ENCODE measurements around the gene CD19. TPM values are rescaled to one million over a fixed set of nuclear protein-coding genes. Genes with fewer than 3 reads are reported as not detected.

Gene CD19
- total RNA-seq, 1 experiment from 2014 or later, result not detected

DNA sequence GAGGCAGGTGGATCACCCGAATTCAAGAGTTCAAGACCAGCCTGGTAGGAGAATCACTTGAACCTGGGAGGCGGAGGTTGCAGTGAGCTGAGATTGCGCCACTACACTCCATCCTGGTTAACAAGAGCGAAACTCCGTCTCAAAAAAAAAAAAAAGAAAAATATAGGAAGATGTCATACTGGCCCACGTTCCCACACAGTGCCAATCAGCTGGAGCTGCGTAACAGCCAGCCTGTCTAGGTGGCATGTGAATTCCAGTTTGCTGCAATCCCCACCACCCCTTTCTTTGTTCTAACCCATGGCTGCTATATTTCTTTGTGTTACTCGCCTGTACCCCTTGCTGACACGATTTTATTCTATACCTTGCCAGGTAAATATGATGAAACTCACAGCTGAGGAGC lies 26.4 kb downstream of the CD19 start:
- no peak for ATAC-seq
- Histone ChIP-seq H3K4me1 (ENCODE audit: control insufficient read depth, insufficient read depth, low read length) (no peaks in the 10 kb centered on the region), H3K36me3 (ENCODE audit: control insufficient read depth, insufficient read depth, low read length) (peaks cover 8% of the 10 kb centered on the region), H3K27ac (ENCODE audit: low read length) (no peak overlapping the region), H3K27me3 (ENCODE audit: control insufficient read depth, insufficient read depth, low read length) (no peaks in the 10 kb centered on the region), H3K4me3 (ENCODE audit: low read depth in 2 of 2, low read length in 2 of 2) (no peak overlapping the region), H3K9me3 (ENCODE audit: control insufficient read depth, insufficient read depth, low read depth, low read length) (no peaks in the 10 kb centered on the region)
- no TSS peak for BruUV-seq (replicated peaks)
- TF ChIP-seq TCF7L2 (IDR thresholded peaks at IDR 0.05; ENCODE audit: low read depth, low read length) (no peak), POLR2AphosphoS5 (IDR thresholded peaks at IDR 0.05; ENCODE audit: low read depth, low read length) (no peak)
- TF ChIP-seq, protein P1, sequence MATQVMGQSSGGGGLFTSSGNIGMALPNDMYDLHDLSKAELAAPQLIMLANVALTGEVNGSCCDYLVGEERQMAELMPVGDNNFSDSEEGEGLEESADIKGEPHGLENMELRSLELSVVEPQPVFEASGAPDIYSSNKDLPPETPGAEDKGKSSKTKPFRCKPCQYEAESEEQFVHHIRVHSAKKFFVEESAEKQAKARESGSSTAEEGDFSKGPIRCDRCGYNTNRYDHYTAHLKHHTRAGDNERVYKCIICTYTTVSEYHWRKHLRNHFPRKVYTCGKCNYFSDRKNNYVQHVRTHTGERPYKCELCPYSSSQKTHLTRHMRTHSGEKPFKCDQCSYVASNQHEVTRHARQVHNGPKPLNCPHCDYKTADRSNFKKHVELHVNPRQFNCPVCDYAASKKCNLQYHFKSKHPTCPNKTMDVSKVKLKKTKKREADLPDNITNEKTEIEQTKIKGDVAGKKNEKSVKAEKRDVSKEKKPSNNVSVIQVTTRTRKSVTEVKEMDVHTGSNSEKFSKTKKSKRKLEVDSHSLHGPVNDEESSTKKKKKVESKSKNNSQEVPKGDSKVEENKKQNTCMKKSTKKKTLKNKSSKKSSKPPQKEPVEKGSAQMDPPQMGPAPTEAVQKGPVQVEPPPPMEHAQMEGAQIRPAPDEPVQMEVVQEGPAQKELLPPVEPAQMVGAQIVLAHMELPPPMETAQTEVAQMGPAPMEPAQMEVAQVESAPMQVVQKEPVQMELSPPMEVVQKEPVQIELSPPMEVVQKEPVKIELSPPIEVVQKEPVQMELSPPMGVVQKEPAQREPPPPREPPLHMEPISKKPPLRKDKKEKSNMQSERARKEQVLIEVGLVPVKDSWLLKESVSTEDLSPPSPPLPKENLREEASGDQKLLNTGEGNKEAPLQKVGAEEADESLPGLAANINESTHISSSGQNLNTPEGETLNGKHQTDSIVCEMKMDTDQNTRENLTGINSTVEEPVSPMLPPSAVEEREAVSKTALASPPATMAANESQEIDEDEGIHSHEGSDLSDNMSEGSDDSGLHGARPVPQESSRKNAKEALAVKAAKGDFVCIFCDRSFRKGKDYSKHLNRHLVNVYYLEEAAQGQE (IDR thresholded peaks at IDR 0.05; ENCODE audit: insufficient read depth in 1 of 2, low read depth in 2 of 2, low read length in 1 of 2), result no peak
- ChIA-PET CTCF (interaction anchor here (0.5 kb wide), 1 partner anchor 141 kb away, joined by 3 read pairs; no protein-coding TSS in a partner anchor), POLR2A (no interaction called here)
- intact Hi-C loops (cut with micrococcal nuclease; ENCODE audit: unreplicated experiment), result no loop called here
- in situ Hi-C loops (cut with HindIII; ENCODE audit: low pct_unique_long_range_greater_than_20kb, low sequenced_read_pairs), result no loop called here
- no peak for DNase-seq (ENCODE audit: low read depth, low spot score)

DNA sequence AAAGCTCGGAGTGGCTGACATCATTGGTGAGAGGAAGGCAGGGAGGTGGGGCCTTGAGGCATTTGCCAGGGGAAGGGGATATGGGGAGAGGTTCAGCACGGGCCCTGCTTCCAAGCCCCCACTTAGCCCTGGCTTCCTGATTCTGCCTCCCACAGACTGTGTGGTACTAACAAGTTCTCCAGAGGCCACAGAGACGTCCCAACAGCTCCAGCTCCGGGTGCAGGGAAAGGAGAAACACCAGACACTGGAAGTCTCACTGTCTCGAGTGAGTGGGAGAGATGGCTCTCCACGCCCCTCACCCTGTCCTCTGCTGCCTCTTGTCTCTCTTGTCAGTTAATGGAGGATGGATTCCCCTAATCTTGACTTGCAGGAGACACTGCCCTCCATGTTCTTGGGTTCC lies 27.1 kb downstream of the CD19 start:
- no peaks in the 10 kb centered on the region for H3K9me3 ChIP-seq (ENCODE audit: control insufficient read depth, insufficient read depth, low read depth, low read length)
- H3K4me3 ChIP-seq (ENCODE audit: low read depth in 2 of 2, low read length in 2 of 2), result no peak overlapping the region
- no peaks in the 10 kb centered on the region for H3K27me3 ChIP-seq (ENCODE audit: control insufficient read depth, insufficient read depth, low read length)
- ChIA-PET POLR2A (no interaction called here), CTCF (no interaction called here)
- DNase-seq (ENCODE audit: low read depth, low spot score) (no peak), ATAC-seq (no peak)
- intact Hi-C loops (cut with micrococcal nuclease; ENCODE audit: unreplicated experiment) (no loop called here), in situ Hi-C loops (cut with HindIII; ENCODE audit: low pct_unique_long_range_greater_than_20kb, low sequenced_read_pairs) (no loop called here)
- H3K27ac ChIP-seq (ENCODE audit: low read length), result no peak overlapping the region
- TF ChIP-seq POLR2AphosphoS5 (IDR thresholded peaks at IDR 0.05; ENCODE audit: low read depth, low read length), result no peak
- TF ChIP-seq, protein P1 (IDR thresholded peaks at IDR 0.05; ENCODE audit: insufficient read depth in 1 of 2, low read depth in 2 of 2, low read length in 1 of 2), result no peak
- no peak for TF ChIP-seq TCF7L2 (IDR thresholded peaks at IDR 0.05; ENCODE audit: low read depth, low read length)
- TF ChIP-seq, protein P2, sequence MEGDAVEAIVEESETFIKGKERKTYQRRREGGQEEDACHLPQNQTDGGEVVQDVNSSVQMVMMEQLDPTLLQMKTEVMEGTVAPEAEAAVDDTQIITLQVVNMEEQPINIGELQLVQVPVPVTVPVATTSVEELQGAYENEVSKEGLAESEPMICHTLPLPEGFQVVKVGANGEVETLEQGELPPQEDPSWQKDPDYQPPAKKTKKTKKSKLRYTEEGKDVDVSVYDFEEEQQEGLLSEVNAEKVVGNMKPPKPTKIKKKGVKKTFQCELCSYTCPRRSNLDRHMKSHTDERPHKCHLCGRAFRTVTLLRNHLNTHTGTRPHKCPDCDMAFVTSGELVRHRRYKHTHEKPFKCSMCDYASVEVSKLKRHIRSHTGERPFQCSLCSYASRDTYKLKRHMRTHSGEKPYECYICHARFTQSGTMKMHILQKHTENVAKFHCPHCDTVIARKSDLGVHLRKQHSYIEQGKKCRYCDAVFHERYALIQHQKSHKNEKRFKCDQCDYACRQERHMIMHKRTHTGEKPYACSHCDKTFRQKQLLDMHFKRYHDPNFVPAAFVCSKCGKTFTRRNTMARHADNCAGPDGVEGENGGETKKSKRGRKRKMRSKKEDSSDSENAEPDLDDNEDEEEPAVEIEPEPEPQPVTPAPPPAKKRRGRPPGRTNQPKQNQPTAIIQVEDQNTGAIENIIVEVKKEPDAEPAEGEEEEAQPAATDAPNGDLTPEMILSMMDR (IDR thresholded peaks at IDR 0.05), result no peak
- H3K4me1 ChIP-seq (ENCODE audit: control insufficient read depth, insufficient read depth, low read length), result no peaks in the 10 kb centered on the region
- H3K36me3 ChIP-seq (ENCODE audit: control insufficient read depth, insufficient read depth, low read length), result peaks cover 7% of the 10 kb centered on the region
- no TSS peak for BruUV-seq (replicated peaks)
